DND-41 (cell line): Measurements from ENCODE around the gene SLC6A16.

Experiments used
- EZH2 ChIP-seq: IDR thresholded peaks from 3 replicates; pipeline ENCODE4 v1.6.1; 2012; ENCODE audit warnings: borderline replicate concordance, low read depth, mild to moderate bottlenecking, moderate library complexity, low read length, inconsistent platforms; ENCODE audit not compliant: severe bottlenecking
- TF ChIP-seq, protein P1 (sequence below): IDR thresholded peaks from 2 replicates; pipeline ENCODE4 v1.5.1; 2012; ENCODE audit warnings: borderline replicate concordance, low read length, moderate library complexity, mild to moderate bottlenecking; ENCODE audit not compliant: poor library complexity, severe bottlenecking; ENCODE audit errors: extremely low read depth

DNA sequence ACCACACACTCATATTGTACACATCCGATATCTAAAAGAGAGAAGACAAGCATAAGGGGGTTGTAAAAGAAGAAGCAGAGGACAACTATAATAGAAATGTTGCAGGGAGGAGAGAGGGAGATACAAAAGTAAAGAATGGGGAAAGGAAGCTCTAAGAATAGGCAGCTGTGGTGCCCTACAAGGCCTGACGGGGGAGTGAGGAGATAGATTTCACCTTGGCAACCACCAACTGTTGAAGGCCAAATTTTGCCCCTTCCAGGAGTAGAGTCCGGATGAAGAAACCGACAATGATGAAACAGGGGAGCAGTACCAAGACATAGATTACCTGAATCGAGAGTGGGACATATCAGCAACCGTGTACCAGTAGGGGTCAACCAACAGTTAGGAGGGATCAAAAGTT is 15.9 kb downstream of the SLC6A16 start:
- TF ChIP-seq, protein P1, sequence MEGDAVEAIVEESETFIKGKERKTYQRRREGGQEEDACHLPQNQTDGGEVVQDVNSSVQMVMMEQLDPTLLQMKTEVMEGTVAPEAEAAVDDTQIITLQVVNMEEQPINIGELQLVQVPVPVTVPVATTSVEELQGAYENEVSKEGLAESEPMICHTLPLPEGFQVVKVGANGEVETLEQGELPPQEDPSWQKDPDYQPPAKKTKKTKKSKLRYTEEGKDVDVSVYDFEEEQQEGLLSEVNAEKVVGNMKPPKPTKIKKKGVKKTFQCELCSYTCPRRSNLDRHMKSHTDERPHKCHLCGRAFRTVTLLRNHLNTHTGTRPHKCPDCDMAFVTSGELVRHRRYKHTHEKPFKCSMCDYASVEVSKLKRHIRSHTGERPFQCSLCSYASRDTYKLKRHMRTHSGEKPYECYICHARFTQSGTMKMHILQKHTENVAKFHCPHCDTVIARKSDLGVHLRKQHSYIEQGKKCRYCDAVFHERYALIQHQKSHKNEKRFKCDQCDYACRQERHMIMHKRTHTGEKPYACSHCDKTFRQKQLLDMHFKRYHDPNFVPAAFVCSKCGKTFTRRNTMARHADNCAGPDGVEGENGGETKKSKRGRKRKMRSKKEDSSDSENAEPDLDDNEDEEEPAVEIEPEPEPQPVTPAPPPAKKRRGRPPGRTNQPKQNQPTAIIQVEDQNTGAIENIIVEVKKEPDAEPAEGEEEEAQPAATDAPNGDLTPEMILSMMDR: no peak
- TF ChIP-seq EZH2: no peak
